Activated CD4-positive, alpha-beta T cell treated with anti-CD3 and anti-CD28 coated beads, Interleukin-2, amount 50 U/mL, for 4 hours (primary cell): ENCODE data around the gene POC1B.

Source experiments
- DNase-seq, 2 experiments: peaks; one replicate each; pipeline ENCODE4 v3.0.0-alpha.2; 2020

POC1B gene

DNA sequence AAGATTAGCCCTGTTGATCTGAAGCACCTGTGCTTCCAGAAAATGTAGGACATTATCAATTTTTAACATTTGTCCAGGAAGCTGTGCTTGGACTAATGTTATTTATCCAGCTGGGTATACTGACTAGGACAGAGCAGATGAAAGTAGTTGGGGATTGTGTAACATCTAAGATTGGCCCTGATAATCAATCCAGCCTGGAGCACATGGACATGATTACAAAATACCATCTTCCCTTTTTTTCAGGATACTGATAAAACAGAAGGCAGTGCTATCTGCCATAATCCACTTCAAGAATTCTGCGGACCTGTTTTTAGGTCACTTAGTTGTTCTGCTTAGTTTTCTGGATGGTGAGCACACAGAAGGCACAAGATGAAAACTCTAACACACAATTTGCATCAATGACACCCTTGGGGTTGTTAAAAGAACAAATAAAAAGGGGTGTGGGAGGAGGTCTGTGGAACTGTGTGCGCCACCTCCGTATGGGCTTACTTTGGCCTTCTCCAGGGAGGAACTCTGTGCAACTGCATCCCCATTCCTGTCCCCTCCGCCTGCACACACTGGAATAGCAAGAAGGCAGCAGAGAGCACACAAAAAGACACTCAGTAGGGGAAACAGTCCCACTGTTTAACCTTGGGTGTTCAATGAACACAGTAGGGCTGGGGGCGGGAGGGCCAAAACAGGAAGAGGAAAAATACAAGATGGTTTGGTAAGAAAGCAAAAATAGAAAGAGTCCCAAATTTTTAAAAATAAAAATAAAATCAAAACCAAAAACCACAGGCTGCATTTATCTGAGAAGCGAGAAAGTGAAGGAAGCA lies 142.4 kb downstream of the POC1B start:
- DNase-seq = no peak

DNA sequence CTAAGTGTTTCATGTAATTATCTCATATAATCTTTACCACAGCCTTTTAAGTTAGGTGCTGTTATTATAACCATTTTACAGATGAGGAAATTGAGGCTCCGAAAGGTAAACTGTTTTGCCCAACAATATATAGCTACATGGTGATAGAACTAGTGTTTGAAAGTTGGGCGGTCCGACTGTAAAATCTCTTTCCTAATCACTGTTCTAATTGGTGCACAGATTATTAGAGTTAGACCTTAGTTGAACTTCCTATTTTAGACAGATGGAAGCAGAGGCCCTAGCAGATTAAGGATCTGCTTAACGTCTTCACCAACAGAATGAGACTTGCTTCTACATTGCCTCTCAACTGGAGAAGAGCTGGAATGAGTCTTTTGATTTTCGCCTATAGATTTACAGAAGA lies 143.5 kb downstream of the POC1B start:
- no peak for DNase-seq

DNA sequence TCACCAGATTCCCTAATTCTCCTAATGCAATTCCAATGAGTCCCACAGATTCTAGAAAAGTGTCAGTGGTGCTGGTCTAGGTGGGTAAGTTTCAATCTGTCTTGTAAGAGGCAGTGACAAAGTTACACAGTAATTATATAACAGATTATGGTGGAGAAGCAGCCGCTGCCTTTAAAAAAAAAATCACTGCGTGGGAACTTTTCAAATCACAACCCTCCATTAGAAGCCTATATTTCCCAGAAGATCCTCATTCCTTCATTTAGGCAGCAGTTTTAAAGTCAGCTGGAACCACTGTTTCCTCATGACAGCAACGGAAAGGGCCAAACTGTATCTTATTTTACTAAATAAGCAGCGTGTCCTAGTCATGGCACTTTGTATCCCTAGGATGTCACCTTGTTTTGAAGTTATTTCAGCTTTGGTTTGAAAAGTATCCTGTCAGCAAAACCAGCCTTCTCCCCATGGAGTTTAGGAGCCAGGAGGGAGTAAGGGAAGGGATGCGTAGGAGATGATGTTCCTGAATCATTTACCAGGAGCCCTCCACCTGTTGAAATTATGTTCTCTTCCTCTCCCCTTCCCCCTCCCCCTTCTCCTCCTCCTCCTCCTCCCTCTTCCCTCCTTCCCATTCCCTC lies 145.9 kb downstream of the POC1B start:
- no peak for DNase-seq

DNA sequence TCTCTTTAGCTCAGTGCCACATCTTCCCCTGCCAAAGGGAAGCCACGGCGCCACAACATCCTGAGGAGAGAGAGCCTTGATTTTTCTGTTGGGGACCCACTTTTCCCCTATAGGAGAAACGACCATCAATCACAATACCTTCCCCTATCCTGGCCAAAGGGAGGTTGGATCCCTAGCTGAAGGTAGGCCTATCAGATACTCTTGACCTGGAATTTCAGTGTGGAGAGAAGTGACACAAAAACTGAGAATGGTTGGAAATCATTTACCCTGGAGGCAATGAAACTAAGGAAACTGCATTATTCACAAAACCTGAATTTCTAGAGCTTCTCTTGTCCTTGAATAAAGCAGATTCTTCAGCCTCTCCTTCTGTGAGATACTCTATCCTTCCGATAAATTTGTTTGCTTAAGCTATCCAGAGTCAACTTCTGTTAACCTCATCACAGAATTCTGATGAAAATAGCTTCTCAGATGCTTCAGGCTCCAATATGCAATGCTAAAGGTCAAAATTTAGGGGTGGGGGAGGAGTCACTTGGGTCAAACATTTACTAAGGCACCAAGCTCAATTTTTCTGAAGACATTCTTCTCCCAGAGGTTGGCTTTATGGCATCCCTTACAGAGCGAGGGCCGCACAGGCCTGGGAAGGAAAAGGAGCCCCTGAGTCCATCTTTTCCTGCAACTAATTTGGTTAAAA lies 146.6 kb downstream of the POC1B start:
- DNase-seq = no peak

DNA sequence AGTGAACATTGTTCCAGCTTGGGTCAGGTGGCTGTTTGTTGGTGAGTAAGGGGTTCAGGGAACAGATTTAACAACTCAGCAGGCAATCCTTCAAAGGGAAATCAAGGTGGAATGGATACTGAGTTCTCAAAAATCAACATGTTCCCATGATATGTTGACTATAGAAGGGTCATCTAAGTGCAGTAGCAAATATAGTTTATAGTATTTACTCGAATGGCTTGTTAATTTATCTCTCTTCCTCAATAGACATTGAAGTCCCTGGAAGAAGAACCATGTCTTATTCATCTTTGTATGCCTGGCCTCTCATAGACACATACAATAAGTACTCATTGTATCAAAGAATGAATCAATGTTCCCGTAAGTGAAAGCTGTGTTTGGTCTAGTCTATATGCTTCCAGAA lies 149.0 kb downstream of the POC1B start:
- DNase-seq = no peak

DNA sequence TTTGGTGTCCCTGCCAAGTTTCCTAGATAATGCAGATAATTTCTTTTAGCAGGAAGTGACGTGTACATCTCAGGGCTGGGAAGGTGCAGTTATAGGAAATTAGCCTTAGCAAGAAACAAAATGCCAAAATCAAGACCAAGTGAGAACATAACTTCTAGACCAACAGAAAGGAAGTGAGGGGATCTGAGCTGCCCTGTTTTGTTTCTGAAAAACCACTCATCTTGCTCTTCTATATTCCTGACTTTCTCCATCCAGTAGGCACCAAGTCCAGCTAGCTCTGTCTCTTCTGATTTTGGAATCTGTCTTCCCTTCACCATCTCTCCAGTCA lies 149.7 kb downstream of the POC1B start:
- no peak for DNase-seq

DNA sequence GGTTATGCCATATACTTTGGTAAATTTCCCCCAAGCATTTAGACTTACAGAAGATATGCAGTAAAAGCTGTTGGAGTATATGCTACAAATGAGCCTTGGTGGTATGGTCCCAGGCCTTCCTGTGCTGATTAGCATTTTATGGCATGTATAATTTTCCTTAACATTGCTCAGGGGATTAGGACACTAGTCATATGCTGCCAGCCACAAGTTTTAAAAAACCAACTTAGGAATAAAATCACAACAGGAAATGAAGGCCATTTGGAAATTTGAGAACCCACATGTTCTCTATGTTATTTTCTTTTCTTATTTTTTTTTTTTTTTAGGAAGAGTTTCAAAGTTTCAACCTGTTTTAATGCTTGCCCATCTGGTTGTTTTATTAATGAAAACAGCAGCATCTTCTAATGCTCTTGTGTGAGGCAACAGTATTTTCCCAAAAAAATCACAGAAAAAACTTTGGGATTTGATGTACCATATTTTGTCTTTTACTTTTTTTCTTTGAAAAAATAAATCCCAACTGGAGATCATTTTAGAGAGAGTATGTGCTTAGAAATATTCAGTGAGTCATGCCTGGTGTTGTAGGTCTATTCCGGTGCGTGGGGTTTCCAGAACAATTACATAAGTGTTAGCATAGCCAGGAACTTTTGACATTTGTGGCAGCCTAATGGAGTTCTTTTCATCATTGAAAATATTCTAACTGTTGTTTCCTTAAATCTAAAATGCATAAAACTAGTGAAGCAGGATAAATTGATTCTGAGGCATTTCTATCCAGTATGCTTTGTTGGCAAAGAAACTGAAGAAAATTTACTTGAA lies 151.9 kb downstream of the POC1B start:
- no peak for DNase-seq

DNA sequence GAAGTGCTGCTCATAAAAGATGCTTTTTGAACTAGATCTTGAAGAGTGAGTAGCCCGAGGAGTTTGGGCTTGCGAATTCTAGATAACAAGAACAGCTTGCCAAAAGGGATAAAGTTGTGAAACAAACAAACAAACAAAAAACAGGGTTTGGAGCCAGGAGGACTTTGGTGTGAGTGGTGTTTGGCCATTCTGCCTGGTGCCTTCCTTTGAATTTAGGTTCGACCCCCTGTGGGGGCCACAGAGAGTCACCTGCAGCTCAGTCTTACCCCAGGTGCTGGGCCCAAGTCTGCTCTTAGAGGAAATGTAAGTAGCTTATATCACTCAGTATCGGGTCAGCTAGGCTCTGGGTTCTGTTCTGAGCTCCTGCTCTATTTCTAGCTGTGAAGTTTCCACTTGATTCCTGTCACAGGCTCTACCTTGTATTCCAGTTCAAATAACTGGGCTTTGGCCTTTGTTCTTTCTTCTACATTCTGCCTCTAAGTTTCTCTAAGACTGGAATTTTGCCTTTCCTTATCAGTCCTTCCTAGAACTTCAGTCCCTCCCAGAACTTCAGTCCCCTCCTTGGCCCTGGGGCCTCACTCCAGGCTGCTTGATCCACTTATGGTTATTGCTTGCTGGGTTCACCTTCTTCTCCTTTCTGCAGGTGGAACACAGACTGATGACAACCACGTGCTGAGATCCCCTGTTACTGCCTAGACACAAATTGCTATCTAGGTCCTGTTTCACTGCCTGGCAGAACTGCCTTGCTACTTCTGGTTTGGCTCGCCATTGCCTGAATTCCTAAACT lies 153.1 kb downstream of the POC1B start:
- DNase-seq = no peak

DNA sequence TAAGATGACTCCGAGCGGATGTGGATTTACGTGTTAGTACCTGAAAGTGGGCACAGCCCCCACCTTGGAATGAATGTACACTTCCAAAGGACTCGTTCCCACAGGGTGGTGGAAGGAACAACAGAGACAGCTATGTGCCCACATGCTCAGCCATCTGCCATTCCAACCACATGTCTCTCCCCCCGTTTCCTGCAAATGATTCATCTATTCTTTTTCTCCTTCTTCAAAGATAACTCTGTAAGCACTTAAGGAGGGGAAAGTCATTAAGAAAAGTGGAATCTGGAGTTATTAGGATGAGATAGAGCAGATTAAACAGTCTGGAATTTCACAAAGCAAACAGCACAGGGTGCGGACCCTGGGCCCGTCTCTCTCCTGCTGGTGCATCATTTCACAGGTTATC lies 155.0 kb downstream of the POC1B start:
- DNase-seq = no peak

DNA sequence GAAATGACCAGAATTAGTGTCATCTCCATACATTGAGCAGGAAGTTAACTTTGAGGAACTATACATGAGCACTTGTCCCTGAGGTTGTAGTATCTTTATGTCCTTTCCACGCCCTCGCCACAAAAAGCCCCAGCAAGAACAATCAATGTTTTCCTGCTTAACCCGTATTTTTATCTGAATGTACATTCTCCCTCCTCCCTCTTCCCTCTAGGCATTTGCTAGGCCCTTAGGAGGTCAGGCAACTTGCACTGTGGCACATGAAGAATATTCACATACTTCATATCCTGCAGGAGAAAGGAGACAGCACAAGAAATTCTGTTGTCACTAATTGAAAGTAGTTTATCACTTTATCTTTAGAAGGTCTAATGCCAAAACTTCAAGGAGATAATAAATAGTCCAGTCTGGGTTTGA lies 155.4 kb downstream of the POC1B start:
- no peak for DNase-seq
